HCT116 (cell line): ENCODE results near the gene OR52E1. TPM values are rescaled to one million over a fixed set of nuclear protein-coding genes. Genes with fewer than 3 reads are reported as not detected.

Experiments
- ATAC-seq: fragments of 200-7000 bp; cut with Tn5 transposase; 2 replicates; pipeline ENCODE4 v1.9.1; 2020; ENCODE audit warnings: mild to moderate bottlenecking, moderate library complexity
- BruUV-seq: library from RNA; stranded (reverse); fragments of 400-500 nt; replicated peaks from 2 replicates; lab custom pipeline; 2021; lab: Mats Ljungman, UMichigan
- CTCF ChIA-PET: fragments of 300-600 bp; sonication (Branson Sonifier 250); formaldehyde crosslinking; loops from one replicate; lab custom pipeline; 2021; ENCODE audit warnings: antibody characterized with exemption; lab: Charles Lee
- POLR2A ChIA-PET: fragments of 300-600, 350-600 bp; sonication (Branson Sonifier 250); formaldehyde crosslinking; loops from one replicate; lab custom pipeline; 2021; ENCODE audit warnings: antibody characterized with exemption; lab: Charles Lee
- RAD21 ChIA-PET, 2 experiments: fragments of 300-600 bp; sonication (Branson Sonifier 250); formaldehyde crosslinking; loops; one replicate each; lab custom pipeline; 2023; ENCODE audit warnings: low total read pairs in 2 of 2; ENCODE audit not compliant: uncharacterized antibody in 2 of 2, unreplicated experiment in 2 of 2, low non-redundant PET in 1 of 2; lab: Charles Lee
- DNase-seq: peaks from one replicate; pipeline ENCODE4 v3.0.0-alpha.2; 2010; ENCODE audit warnings: low read depth, low spot score
- H2AFZ ChIP-seq: fragments of 200-600 bp; shearing (Covaris generic), sonication (generic); 2 replicates; pipeline ENCODE4 v1.6.1; 2017; ENCODE audit warnings: low read depth, mixed run types, mixed read lengths, antibody characterized with exemption, low read length; ENCODE audit not compliant: poor library complexity, severe bottlenecking
- H3K27ac ChIP-seq: 2 replicates; pipeline ENCODE4 v1.5.1; 2012; ENCODE audit warnings: low read depth, low read length
- H3K27me3 ChIP-seq: fragments of 200-600 bp; sonication (generic); 2 replicates; pipeline ENCODE4 v1.6.1; 2016; ENCODE audit warnings: mixed run types, low read length, mixed read lengths; ENCODE audit not compliant: insufficient read depth
- H3K36me3 ChIP-seq, 2 experiments: fragments of 200-500 bp in 1 of 2; fragments of 200-600 bp in 1 of 2; sonication (Bioruptor generic) in 1 of 2; sonication (generic) in 1 of 2; 2 replicates each; pipeline versions ENCODE4 v1.5.1 to v1.6.1; 2014 to 2016; ENCODE audit warnings: low read length in 2 of 2, inconsistent platforms in 1 of 2, mixed read lengths in 1 of 2, mixed run types in 1 of 2; ENCODE audit not compliant: insufficient read depth in 2 of 2, control insufficient read depth in 1 of 2
- H3K4me1 ChIP-seq, 2 experiments: fragments of 200-600 bp in 1 of 2; sonication (generic) in 1 of 2; 2 replicates each; pipeline versions ENCODE4 v1.5.1 to v1.6.1; 2012 to 2017; ENCODE audit warnings: low read length in 2 of 2, inconsistent platforms in 1 of 2, mild to moderate bottlenecking in 1 of 2, mixed read lengths in 1 of 2, mixed run types in 1 of 2, moderate library complexity in 1 of 2; ENCODE audit not compliant: insufficient read depth in 2 of 2, control insufficient read depth in 1 of 2
- H3K4me2 ChIP-seq: fragments of 200-600 bp; sonication (generic); 2 replicates; pipeline ENCODE4 v1.6.1; 2017; ENCODE audit warnings: mixed run types, low read length, mixed read lengths
- H3K4me3 ChIP-seq, 2 experiments: fragments of 200-600 bp in 1 of 2; sonication (generic) in 1 of 2; replicated peaks in 1 of 2; 2 replicates each; pipeline ENCODE4 v1.5.1; 2011 to 2016; ENCODE audit warnings: low read length in 2 of 2, control low read depth in 1 of 2, low read depth in 1 of 2, mild to moderate bottlenecking in 1 of 2, mixed read lengths in 1 of 2, mixed run types in 1 of 2
- H3K79me2 ChIP-seq: fragments of 200-600 bp; sonication (generic); 2 replicates; pipeline ENCODE4 v1.6.1; 2017; ENCODE audit warnings: mild to moderate bottlenecking, mixed run types, low read length, moderate library complexity, mixed read lengths; ENCODE audit not compliant: insufficient read depth
- H3K9ac ChIP-seq: fragments of 200-600 bp; sonication (generic); 2 replicates; pipeline ENCODE4 v1.6.1; 2016; ENCODE audit warnings: low read length, mixed read lengths
- H3K9me2 ChIP-seq: fragments of 200-600 bp; sonication (generic), shearing (Covaris generic); 2 replicates; pipeline ENCODE4 v1.6.1; 2017; ENCODE audit warnings: mixed run types, mild to moderate bottlenecking, moderate library complexity; ENCODE audit not compliant: insufficient read depth
- H3K9me3 ChIP-seq, 2 experiments: fragments of 200-500 bp in 1 of 2; fragments of 200-600 bp in 1 of 2; sonication (Bioruptor generic) in 1 of 2; sonication (generic) in 1 of 2; 2 replicates each; pipeline ENCODE4 v1.6.1; 2014 to 2017; ENCODE audit warnings: low read length in 2 of 2, mixed read lengths in 2 of 2, inconsistent platforms in 1 of 2, low read depth in 1 of 2, mild to moderate bottlenecking in 1 of 2, mixed run types in 1 of 2, moderate library complexity in 1 of 2; ENCODE audit not compliant: control insufficient read depth in 1 of 2, insufficient read depth in 1 of 2
- H4K20me1 ChIP-seq: fragments of 200-600 bp; sonication (generic), shearing (Covaris generic); 2 replicates; pipeline ENCODE4 v1.6.1; 2017; ENCODE audit warnings: mixed run types, mild to moderate bottlenecking, moderate library complexity; ENCODE audit not compliant: insufficient read depth
- CEBPB ChIP-seq: IDR thresholded peaks from 2 replicates; pipeline ENCODE4 v1.6.1; 2012; ENCODE audit warnings: low read depth
- EGR1 ChIP-seq: IDR thresholded peaks from 2 replicates; pipeline ENCODE4 v1.6.1; 2012; ENCODE audit warnings: low read depth
- ELF1 ChIP-seq: IDR thresholded peaks from 2 replicates; pipeline ENCODE4 v1.6.1; 2012; ENCODE audit warnings: low read depth, borderline replicate concordance
- EZH2phosphoT487 ChIP-seq: fragments of 200-600 bp; IDR thresholded peaks from 2 replicates; pipeline ENCODE4 v1.6.1; 2018; ENCODE audit warnings: antibody characterized with exemption, borderline replicate concordance
- FOSL1 ChIP-seq: IDR thresholded peaks from 2 replicates; pipeline ENCODE4 v1.6.1; 2012; ENCODE audit warnings: low read depth
- JUND ChIP-seq: IDR thresholded peaks from 2 replicates; pipeline ENCODE4 v1.6.1; 2012
- POLR2AphosphoS5 ChIP-seq: IDR thresholded peaks from 2 replicates; pipeline ENCODE4 v1.6.1; 2011; ENCODE audit warnings: mild to moderate bottlenecking, low read depth, low read length, moderate library complexity
- RAD21 ChIP-seq: IDR thresholded peaks from 2 replicates; pipeline ENCODE4 v1.6.1; 2012; ENCODE audit warnings: low read depth, mild to moderate bottlenecking
- SIN3A ChIP-seq: IDR thresholded peaks from 2 replicates; pipeline ENCODE4 v1.6.1; 2012; ENCODE audit warnings: low read depth
- SP1 ChIP-seq: IDR thresholded peaks from 2 replicates; pipeline ENCODE4 v1.6.1; 2012; ENCODE audit warnings: low read depth
- SRF ChIP-seq: IDR thresholded peaks from 2 replicates; pipeline ENCODE4 v1.6.1; 2012; ENCODE audit warnings: low read depth
- YY1 ChIP-seq: IDR thresholded peaks from 2 replicates; pipeline ENCODE4 v1.6.1; 2011; ENCODE audit warnings: low read length, low read depth, moderate library complexity, mild to moderate bottlenecking; ENCODE audit not compliant: insufficient replicate concordance; ENCODE audit errors: extremely low read depth
- ZFX ChIP-seq: fragments of 450-650 bp; IDR thresholded peaks from 2 replicates; pipeline ENCODE4 v1.6.1; 2017
- ZNF274 ChIP-seq: fragments of 200-500 bp; sonication (Bioruptor generic); IDR thresholded peaks from 2 replicates; pipeline ENCODE4 v1.6.1; 2014; ENCODE audit warnings: mild to moderate bottlenecking, low read depth, low read length, inconsistent platforms
- intact Hi-C: fragments of 100-400 bp; cut with micrococcal nuclease; formaldehyde crosslinking; loops from 2 replicates; pipeline ENCODE4 v1.10.0; 2022
- total RNA-seq: library from RNA; stranded (reverse); gene quantifications from one replicate; pipeline ENCODE4 v1.2.1, GENCODE V29; 2021; ENCODE audit not compliant: unreplicated experiment
- TF ChIP-seq, protein P1 (sequence below): IDR thresholded peaks from 2 replicates; pipeline ENCODE4 v1.6.1; 2012
- TF ChIP-seq, protein P2 (sequence below), 3 experiments: fragments of 200-600 bp in 1 of 3; sonication (generic) in 1 of 3; IDR thresholded peaks in 2 of 3; conservative IDR thresholded peaks in 1 of 3; 2 replicates each; pipeline ENCODE4 v1.5.1; 2012 to 2017; ENCODE audit warnings: low read depth in 2 of 3, low read length in 2 of 3, antibody characterized with exemption in 1 of 3, borderline replicate concordance in 1 of 3, control low read depth in 1 of 3, mild to moderate bottlenecking in 1 of 3, mixed read lengths in 1 of 3, mixed run types in 1 of 3, moderate library complexity in 1 of 3; ENCODE audit not compliant: insufficient read depth in 1 of 3
- TF ChIP-seq, protein P3 (sequence below): IDR thresholded peaks from 2 replicates; pipeline ENCODE4 v1.6.1; 2011; ENCODE audit warnings: mild to moderate bottlenecking, low read length, moderate library complexity; ENCODE audit not compliant: insufficient replicate concordance; ENCODE audit errors: extremely low read depth

Gene OR52E1
- total RNA-seq, 1 experiment from 2014 or later, result not detected

DNA sequence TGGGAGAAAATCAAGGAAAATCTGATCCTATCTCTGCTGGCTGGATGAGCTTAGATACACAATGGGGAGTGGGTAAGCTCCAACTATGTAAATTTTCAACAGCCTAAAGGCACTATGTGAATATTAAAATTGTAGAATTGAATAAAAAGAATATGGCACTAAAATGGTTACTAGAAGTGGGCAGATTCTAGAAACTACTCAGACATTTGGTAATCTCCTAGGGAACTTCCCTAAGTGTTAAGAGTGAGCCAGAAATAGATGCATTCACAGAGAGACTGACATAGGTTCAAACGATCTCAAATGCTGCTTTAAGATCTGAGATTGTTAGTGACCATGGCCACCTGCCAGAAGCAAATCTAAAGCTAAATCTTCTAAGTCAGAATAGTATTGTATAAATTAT, 4.3 kb upstream of the OR52E1 start:
- H3K79me2 ChIP-seq, result no peaks in the 10 kb centered on the region
- TF ChIP-seq EGR1 (no peak), CEBPB (no peak), ELF1 (no peak), RAD21 (no peak), SRF (no peak), FOSL1 (no peak), SP1 (no peak), EZH2phosphoT487 (no peak), ZFX (no peak), YY1 (no peak), JUND (no peak), POLR2AphosphoS5 (no peak), SIN3A (no peak), ZNF274 (no peak)
- TF ChIP-seq, protein P1, sequence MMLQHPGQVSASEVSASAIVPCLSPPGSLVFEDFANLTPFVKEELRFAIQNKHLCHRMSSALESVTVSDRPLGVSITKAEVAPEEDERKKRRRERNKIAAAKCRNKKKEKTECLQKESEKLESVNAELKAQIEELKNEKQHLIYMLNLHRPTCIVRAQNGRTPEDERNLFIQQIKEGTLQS, result no peak
- TF ChIP-seq, protein P2, sequence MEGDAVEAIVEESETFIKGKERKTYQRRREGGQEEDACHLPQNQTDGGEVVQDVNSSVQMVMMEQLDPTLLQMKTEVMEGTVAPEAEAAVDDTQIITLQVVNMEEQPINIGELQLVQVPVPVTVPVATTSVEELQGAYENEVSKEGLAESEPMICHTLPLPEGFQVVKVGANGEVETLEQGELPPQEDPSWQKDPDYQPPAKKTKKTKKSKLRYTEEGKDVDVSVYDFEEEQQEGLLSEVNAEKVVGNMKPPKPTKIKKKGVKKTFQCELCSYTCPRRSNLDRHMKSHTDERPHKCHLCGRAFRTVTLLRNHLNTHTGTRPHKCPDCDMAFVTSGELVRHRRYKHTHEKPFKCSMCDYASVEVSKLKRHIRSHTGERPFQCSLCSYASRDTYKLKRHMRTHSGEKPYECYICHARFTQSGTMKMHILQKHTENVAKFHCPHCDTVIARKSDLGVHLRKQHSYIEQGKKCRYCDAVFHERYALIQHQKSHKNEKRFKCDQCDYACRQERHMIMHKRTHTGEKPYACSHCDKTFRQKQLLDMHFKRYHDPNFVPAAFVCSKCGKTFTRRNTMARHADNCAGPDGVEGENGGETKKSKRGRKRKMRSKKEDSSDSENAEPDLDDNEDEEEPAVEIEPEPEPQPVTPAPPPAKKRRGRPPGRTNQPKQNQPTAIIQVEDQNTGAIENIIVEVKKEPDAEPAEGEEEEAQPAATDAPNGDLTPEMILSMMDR (IDR thresholded peaks at IDR 0.05 in 2 of 3, conservative IDR thresholded peaks at IDR 0.05 in 1 of 3; ENCODE audit: borderline replicate concordance in 1 of 3, insufficient read depth in 1 of 3, low read depth in 2 of 3, low read length in 2 of 3), result no peak
- TF ChIP-seq, protein P3, sequence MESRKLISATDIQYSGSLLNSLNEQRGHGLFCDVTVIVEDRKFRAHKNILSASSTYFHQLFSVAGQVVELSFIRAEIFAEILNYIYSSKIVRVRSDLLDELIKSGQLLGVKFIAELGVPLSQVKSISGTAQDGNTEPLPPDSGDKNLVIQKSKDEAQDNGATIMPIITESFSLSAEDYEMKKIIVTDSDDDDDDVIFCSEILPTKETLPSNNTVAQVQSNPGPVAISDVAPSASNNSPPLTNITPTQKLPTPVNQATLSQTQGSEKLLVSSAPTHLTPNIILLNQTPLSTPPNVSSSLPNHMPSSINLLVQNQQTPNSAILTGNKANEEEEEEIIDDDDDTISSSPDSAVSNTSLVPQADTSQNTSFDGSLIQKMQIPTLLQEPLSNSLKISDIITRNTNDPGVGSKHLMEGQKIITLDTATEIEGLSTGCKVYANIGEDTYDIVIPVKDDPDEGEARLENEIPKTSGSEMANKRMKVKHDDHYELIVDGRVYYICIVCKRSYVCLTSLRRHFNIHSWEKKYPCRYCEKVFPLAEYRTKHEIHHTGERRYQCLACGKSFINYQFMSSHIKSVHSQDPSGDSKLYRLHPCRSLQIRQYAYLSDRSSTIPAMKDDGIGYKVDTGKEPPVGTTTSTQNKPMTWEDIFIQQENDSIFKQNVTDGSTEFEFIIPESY, result no peak
- no peaks in the 10 kb centered on the region for H4K20me1 ChIP-seq
- no peak overlapping the region for H3K4me2 ChIP-seq
- no peak overlapping the region for H3K4me3 ChIP-seq
- no peak for DNase-seq
- no peaks in the 10 kb centered on the region for H3K9me3 ChIP-seq
- no TSS peak for BruUV-seq
- no peak overlapping the region for H3K9ac ChIP-seq
- H3K36me3 ChIP-seq, result no peaks in the 10 kb centered on the region
- H3K27me3 ChIP-seq, result peaks cover 76% of the 10 kb centered on the region
- no peak overlapping the region for H3K27ac ChIP-seq
- RAD21 ChIA-PET, result no interaction called here
- no peak overlapping the region for H2AFZ ChIP-seq
- POLR2A ChIA-PET, result no interaction called here
- no peak for ATAC-seq
- H3K4me1 ChIP-seq, result no peaks in the 10 kb centered on the region
- H3K9me2 ChIP-seq, result no peaks in the 10 kb centered on the region
- intact Hi-C loops, result no loop called here
- CTCF ChIA-PET, result no interaction called here
